Neuron (in vitro differentiated cells): ENCODE results near the gene UBR4.

Experiments used
- H2AFZ ChIP-seq: one replicate; pipeline ENCODE4 v1.6.1; 2013; ENCODE audit warnings: low read depth, mild to moderate bottlenecking, inconsistent platforms, low read length, moderate library complexity
- H3K27me3 ChIP-seq: one replicate; pipeline ENCODE4 v1.6.1; 2013; ENCODE audit warnings: low read length; ENCODE audit not compliant: insufficient read depth
- H3K36me3 ChIP-seq: one replicate; pipeline ENCODE4 v1.6.1; 2013; ENCODE audit warnings: low read length; ENCODE audit not compliant: insufficient read depth
- H3K4me1 ChIP-seq: one replicate; pipeline ENCODE4 v1.6.1; 2013; ENCODE audit warnings: low read length; ENCODE audit not compliant: insufficient read depth
- H3K4me3 ChIP-seq: 2 replicates; pipeline ENCODE4 v1.5.1; 2013; ENCODE audit warnings: mild to moderate bottlenecking, low read length, moderate library complexity
- H3K9me3 ChIP-seq: one replicate; pipeline ENCODE4 v1.6.1; 2013; ENCODE audit warnings: low read length

The UBR4 gene

GRCh38 chr1:19209439-19209989 lies 552 bp downstream of the UBR4 start:
- H2AFZ ChIP-seq, result peak overlapping the region; percentile 43
- peaks cover 37% of the 10 kb centered on the region for H3K4me1 ChIP-seq
- H3K4me3 ChIP-seq, result peak overlapping the region; percentile 93
- H3K36me3 ChIP-seq, result peaks cover 12% of the 10 kb centered on the region
- H3K27me3 ChIP-seq, result no peaks in the 10 kb centered on the region
- no peaks in the 10 kb centered on the region for H3K9me3 ChIP-seq

GRCh38 chr1:19208710-19209438 lies 1.2 kb downstream of the UBR4 start:
- Histone ChIP-seq H3K9me3 (no peaks in the 10 kb centered on the region), H3K36me3 (peaks cover 7% of the 10 kb centered on the region), H3K27me3 (no peaks in the 10 kb centered on the region), H3K4me1 (peaks cover 37% of the 10 kb centered on the region), H2AFZ (no peak overlapping the region), H3K4me3 (peak overlapping the region; percentile 93)

DNA sequence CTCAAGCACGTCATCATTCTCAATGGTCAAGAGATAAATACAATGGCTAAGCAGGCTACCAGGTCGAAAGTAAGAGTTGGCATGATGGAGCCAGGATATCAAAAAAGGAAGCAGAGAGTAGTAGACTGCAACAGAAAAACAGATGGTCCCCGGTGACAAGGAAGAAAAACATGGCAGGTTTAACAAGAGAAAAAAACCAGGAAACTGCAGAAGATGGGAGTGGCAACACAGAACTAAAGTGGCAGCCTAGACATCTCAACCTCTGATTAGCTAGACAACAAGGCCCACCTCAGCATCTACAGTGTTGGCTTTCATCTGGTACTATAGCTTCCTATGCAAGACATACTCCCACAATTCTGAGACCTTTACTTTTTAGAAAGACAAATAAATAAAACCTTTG lies 3.1 kb downstream of the UBR4 start:
- Histone ChIP-seq H3K4me1 (peaks cover 32% of the 10 kb centered on the region), H3K36me3 (peaks cover 2% of the 10 kb centered on the region), H3K4me3 (no peak overlapping the region), H2AFZ (no peak overlapping the region), H3K9me3 (no peaks in the 10 kb centered on the region), H3K27me3 (no peaks in the 10 kb centered on the region)

DNA sequence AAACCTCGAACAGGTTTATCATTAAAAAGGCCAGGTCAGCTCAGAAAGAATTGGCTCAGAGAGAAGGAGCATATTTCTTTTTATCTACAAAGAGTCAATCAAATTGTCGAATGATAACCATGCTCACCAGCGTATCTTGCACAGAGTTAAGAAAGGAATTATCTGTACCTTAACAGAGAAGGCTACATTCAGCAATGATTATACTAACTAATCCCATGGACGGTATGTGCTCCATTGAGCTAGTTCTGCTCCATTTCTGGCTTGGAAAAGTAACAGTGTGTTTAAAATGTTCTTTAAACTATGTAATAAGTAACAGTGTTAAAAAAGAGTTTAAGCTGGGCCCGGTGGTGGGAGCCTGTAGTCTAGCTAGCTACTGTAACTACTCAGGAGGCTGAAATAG lies 4.2 kb downstream of the UBR4 start:
- H3K4me3 ChIP-seq, result no peak overlapping the region
- H2AFZ ChIP-seq, result no peak overlapping the region
- H3K27me3 ChIP-seq, result no peaks in the 10 kb centered on the region

GRCh38 chr1:19205403-19205802 lies 4.7 kb downstream of the UBR4 start:
- H3K9me3 ChIP-seq, result no peaks in the 10 kb centered on the region
- H3K27me3 ChIP-seq, result no peaks in the 10 kb centered on the region
- H3K36me3 ChIP-seq, result peaks cover 10% of the 10 kb centered on the region
- no peak overlapping the region for H2AFZ ChIP-seq
- peaks cover 18% of the 10 kb centered on the region for H3K4me1 ChIP-seq
- H3K4me3 ChIP-seq, result no peak overlapping the region

More for the DNA sequence above, 4.2 kb downstream of the UBR4 start:
- Histone ChIP-seq H3K36me3 (peaks cover 7% of the 10 kb centered on the region), H3K4me1 (peaks cover 22% of the 10 kb centered on the region), H3K9me3 (no peaks in the 10 kb centered on the region)

- peaks cover 18% of the 10 kb centered on the region for H3K4me1 ChIP-seq
- no peaks in the 10 kb centered on the region for H3K27me3 ChIP-seq
- H3K4me3 ChIP-seq, result no peak overlapping the region
- peaks cover 16% of the 10 kb centered on the region for H3K36me3 ChIP-seq
- H2AFZ ChIP-seq, result no peak overlapping the region
- H3K9me3 ChIP-seq, result no peaks in the 10 kb centered on the region
Measured at GRCh38 chr1:19204446-19205266, 5.4 kb downstream of the UBR4 start.

- Histone ChIP-seq H3K4me3 (no peak overlapping the region), H2AFZ (no peak overlapping the region), H3K4me1 (peaks cover 11% of the 10 kb centered on the region), H3K36me3 (peaks cover 28% of the 10 kb centered on the region), H3K27me3 (no peaks in the 10 kb centered on the region), H3K9me3 (no peaks in the 10 kb centered on the region)
Measured at GRCh38 chr1:19203440-19203839, 6.6 kb downstream of the UBR4 start.

DNA sequence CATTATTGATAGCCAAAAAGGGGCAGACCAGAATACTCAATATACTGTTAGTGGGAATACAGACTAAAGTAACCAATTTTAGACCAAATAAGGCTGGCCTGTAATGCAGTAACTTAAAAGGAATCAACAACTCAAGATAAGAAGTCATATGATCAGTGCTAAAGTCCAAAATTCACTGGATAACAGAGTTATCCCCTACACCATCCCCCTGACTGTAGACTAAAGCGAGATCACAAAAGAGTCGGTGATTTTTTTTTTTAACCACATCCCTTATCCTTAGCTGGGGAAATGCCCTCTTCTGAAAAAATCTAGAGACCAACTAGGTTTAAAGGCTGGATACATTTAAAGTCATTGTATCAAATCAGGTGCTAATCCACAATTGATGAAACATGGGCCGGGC lies 7.7 kb downstream of the UBR4 start:
- H3K4me3 ChIP-seq, result no peak overlapping the region
- H3K9me3 ChIP-seq, result no peaks in the 10 kb centered on the region
- peaks cover 11% of the 10 kb centered on the region for H3K4me1 ChIP-seq
- H3K36me3 ChIP-seq, result peaks cover 38% of the 10 kb centered on the region
- no peak overlapping the region for H2AFZ ChIP-seq
- H3K27me3 ChIP-seq, result no peaks in the 10 kb centered on the region

DNA sequence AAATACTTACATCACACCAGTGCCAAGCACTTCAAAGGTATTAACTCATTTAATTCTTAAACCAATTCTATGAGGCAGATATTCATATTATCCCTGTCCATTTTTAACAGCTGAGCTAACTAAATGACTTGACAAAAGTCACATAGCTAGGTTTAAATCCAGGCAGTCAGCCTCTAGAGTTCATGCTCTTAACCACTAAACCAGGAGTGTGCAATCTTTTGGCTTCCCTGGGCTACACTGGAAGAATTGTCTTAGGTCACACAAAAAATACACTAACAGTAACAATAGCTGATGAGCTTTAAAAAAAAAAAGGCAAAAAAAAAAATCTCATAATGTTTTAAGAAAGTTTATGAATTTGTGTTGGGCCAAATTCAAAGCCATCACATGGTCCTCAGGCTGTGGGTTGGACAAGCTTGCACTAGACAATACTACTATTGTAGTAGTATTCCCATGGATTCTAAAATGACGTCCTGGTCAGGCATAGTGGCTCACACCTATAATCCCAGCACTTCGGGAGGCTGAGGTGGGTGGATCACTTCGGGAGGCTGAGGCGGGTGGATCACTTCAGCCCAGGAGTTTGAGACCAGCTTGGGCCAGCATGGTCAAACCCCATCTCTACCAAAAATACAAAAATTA lies 10.0 kb downstream of the UBR4 start:
- H3K9me3 ChIP-seq, result no peaks in the 10 kb centered on the region
- H3K4me3 ChIP-seq, result no peak overlapping the region
- H3K27me3 ChIP-seq, result no peaks in the 10 kb centered on the region
- no peak overlapping the region for H2AFZ ChIP-seq
- H3K4me1 ChIP-seq, result peaks cover 1% of the 10 kb centered on the region
- peaks cover 60% of the 10 kb centered on the region for H3K36me3 ChIP-seq

DNA sequence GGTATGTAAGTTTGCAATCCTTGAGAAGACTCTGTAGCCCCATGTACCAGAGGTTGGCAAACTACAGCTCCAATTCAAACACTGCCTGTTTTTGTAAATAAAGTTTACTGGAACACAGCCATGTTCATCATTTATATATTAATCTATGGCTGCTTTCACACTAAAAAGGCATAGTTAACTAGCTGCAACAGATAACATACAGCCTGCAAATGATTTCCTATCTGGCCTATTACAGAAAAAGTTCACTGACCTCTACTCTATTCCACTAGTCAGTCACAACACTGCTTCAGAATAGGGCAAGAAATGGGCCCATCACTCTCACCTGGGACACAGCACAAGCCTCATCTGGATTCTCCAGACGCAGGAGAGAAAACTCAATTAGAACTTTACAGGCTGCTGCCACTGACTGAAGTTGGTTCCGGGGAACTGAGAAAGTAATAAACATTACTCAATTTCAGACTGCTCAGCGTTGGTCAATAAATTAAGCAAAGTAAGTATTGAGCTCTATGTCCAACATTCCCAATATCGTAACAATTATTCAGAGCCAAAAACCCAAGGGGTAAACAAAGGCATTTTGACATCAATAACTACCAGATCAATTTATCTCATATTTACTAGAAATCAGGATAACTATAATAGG lies 10.6 kb downstream of the UBR4 start:
- no peak overlapping the region for H3K4me3 ChIP-seq
- H3K4me1 ChIP-seq, result no peaks in the 10 kb centered on the region
- H2AFZ ChIP-seq, result no peak overlapping the region
- peaks cover 60% of the 10 kb centered on the region for H3K36me3 ChIP-seq
- H3K27me3 ChIP-seq, result no peaks in the 10 kb centered on the region
- H3K9me3 ChIP-seq, result no peaks in the 10 kb centered on the region

DNA sequence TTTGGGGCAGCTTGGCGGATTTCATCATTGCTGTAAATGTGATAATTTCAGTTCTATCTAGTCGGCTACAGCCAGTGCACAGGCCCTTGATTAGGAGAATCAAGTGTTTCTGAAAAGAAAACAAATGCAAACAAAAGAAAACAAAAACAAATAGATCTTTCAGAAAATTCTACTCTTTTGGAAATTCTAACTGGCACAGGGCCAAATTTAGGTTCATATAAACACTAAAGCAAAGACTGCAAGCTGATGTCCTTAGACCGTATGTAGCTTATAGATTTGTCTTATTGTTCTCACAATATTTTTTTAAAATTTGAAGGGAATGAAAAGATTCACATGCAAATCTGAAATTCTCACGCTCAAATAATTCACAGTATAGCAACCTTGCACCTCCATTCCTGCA lies 11.2 kb downstream of the UBR4 start:
- Histone ChIP-seq H3K36me3 (peaks cover 65% of the 10 kb centered on the region), H3K4me1 (no peaks in the 10 kb centered on the region)

GRCh38 chr1:19197845-19198244 lies 12.2 kb downstream of the UBR4 start:
- Histone ChIP-seq H3K4me3 (no peak overlapping the region), H3K27me3 (no peaks in the 10 kb centered on the region), H3K9me3 (no peaks in the 10 kb centered on the region), H3K4me1 (no peaks in the 10 kb centered on the region), H3K36me3 (peaks cover 74% of the 10 kb centered on the region), H2AFZ (no peak overlapping the region)

More for the DNA sequence above, 11.2 kb downstream of the UBR4 start:
- Histone ChIP-seq H3K4me3 (no peak overlapping the region), H2AFZ (no peak overlapping the region), H3K27me3 (no peaks in the 10 kb centered on the region), H3K9me3 (no peaks in the 10 kb centered on the region)
